GM19468 (cell line): ENCODE measurements around the gene ANAPC2.

Experiments
- ATAC-seq: cut with Tn5 transposase; IDR thresholded peaks from one replicate; pipeline ENCODE4 v1.9.1; 2021; ENCODE audit warnings: mild to moderate bottlenecking, moderate library complexity, moderate number of reproducible peaks; ENCODE audit not compliant: unreplicated experiment; ENCODE audit errors: extremely low read depth

Gene ANAPC2

DNA sequence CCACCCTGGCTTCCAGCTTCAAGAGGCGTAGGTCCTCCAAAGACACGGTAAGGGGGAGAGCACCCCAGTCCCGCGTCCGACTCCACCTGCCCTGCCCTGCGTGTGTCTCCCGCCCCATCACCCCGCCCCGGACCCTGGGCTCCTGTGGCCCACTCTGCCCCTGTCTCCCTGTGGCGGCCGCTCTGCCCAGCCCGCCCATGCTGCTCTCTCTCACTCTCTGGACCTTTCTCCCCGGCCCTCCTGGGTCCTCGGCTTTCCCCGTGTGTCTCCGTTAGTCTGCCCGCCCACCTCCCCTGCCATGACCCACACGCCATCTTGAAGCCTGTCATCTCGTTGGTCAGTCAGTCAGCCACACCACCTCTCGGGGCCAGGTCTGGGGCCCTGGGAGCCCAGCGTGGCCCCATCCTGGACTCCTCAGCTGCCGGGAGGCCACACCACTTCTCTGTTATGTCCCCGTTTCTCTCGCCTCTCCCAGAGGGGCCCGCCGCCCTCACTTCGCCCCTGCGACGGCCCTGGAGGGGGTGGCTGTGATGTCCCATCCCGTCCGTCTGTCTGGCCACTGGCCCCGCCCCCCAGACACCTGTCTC is 23.0 kb downstream of the ANAPC2 start:
- no peak for ATAC-seq

DNA sequence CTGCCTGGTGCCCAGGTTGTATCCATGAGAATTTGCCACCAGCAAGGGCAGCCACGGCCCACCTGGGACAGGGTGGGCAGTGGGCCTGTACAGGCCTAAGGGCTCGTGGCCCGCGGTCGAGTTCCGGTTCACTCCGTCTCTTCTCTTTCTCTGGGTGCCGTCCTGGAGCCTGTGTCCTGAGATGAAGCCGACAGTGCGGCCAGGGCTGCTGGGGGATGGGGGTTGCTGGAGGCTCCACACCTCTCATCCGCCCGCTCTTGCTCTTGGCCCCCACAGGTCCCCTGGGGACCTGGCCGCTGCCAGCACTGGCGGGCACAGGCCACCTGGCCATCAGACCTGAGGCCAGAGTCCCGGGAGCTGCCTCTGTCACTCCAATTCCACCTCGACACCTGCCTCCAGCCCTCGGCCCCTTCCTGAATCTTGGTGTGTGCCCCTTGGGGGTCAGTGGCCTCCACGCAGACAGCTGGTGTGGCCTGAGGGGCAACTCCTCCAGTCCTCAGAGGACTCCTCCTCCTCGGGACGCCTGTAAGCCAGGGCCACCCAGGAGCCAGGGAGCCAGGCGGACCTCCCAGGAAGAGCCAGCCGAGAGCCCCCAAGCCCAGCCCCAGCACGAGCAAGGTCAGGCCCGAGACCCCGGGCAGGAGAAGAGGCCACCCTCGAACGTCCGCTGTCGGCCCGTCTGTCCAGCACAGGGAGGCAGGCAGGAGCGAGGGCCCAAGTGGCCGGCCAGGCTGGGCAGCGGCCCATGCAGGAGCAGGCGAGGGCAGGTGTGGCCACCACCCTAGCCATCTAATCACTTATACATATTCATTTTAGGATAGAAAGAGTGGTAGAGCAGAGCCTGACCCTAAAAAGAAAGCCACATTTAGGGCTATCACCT is 23.8 kb downstream of the ANAPC2 start:
- ATAC-seq = no peak

DNA sequence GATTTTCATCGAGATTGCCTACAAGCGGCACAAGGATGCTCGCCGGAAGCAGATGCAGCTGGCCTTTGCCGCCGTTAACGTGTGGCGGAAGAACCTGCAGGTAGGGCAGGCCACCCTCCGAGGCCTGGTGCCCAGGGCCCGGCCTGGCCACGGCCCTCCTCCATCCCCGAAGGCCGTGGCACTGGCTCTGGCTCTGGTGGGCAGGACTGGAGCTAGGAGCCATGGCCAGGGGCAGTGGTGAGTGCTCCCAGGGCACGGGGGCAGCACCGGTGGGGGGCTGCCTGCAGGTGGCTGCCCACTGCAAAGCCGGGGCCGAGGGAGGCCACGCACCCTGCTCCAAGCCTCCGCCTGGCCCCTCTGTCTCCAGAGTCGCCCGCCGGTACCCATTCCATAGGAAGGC is 24.6 kb downstream of the ANAPC2 start:
- ATAC-seq = no peak

DNA sequence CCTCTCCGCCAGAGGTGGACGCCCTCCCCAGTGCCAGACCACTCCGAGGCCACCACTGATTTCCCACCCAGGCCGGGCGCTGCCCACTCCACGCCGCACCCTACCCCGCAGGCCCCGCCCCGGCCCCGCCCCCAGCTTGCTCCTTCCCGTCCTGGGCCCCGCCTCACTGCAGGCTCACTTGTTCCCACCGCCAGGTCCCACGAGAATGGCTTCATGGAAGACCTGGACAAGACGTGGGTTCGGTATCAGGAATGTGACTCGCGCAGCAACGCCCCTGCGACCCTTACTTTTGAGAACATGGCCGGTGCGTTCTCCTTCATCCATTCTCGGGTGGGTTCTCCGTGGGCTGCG is 25.0 kb downstream of the ANAPC2 start:
- no peak for ATAC-seq

DNA sequence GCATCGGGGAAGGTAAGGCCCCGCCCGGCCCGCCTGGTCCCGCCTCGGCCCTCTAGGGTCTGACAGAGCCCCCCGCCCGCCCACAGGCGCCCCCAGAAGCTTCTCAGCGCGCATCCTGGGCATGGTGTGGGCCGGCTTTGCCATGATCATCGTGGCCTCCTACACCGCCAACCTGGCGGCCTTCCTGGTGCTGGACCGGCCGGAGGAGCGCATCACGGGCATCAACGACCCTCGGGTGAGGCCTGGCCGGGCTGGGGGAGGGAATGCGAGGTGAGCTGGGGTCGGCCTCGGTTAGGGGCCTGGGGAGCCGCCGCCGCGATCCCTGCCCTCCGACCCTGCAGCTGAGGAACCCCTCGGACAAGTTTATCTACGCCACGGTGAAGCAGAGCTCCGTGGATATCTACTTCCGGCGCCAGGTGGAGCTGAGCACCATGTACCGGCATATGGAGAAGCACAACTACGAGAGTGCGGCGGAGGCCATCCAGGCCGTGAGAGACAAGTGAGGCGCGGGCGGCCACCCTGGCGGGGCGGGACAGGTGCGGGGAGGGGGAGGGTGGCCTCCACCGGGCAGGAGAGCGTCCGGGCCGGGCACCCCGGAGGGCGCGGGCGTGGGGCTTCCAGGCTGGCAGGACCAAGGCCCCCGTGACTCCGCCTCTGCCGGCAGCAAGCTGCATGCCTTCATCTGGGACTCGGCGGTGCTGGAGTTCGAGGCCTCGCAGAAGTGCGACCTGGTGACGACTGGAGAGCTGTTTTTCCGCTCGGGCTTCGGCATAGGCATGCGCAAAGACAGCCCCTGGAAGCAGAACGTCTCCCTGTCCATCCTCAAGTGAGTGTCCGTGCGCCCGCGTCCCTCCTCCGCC is 25.6 kb downstream of the ANAPC2 start:
- no peak for ATAC-seq

DNA sequence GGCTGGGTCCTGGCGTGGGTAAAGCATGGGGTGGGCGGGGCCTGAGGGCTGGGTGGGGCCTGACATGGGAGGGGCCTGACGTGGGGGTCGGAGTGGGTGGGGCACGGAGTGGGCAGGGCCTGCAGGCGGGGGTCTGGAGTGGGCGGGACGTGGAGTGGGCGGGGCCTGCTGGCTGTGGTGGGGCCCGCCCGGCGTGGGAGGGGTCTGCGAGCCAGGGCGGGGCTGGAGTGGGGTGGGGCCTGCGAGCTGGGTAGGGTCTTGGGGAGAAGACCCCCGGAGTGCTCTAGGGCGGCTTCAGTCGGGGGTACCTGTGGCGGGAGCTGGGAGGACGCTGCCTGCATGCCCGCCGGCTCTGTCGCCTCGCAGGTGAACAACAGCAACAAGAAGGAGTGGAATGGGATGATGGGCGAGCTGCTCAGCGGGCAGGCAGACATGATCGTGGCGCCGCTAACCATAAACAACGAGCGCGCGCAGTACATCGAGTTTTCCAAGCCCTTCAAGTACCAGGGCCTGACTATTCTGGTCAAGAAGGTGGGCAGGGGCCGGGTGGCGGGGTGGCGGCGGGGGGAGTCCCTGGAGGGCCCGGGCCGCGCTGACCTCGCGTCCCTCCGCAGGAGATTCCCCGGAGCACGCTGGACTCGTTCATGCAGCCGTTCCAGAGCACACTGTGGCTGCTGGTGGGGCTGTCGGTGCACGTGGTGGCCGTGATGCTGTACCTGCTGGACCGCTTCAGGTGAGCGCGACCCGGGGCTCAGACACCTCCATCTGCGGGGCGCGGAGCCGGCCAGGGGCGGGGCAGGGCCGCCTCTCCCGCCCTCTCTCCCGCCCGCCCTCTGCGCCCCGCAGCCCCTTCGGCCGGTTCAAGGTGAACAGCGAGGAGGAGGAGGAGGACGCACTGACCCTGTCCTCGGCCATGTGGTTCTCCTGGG is 26.5 kb downstream of the ANAPC2 start:
- no peak for ATAC-seq

DNA sequence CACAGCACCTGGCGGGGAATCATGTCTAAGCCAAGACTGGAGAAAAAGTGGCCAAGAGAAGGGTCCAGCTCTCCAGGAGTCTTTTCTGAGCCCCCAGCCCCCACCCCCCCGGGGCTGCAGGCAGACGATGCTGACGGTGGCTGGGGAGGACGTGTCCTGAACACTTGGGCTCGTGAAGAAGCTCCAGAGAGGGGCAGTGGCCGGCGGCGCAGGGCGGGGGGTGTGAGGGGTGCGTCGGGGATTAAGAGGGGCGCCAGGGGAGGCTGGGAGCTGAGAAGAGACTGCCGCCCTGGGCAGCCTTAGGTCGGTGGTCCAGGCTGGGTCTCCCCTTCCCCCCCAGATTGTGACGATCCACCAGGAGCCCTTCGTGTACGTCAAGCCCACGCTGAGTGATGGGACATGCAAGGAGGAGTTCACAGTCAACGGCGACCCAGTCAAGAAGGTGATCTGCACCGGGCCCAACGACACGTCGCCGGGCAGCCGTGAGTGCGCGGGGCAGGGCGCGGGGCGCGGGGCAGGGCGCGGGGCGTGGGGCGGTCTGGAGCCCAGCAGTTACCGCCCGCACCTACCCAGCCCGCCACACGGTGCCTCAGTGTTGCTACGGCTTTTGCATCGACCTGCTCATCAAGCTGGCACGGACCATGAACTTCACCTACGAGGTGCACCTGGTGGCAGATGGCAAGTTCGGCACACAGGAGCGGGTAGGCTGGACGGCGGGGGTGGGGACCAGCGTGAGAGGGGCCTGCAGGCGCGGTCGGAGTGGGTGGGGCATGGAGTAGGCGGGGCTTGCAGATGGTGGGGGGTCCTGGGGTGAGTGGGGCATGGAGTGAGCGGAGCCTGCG is 27.4 kb downstream of the ANAPC2 start:
- no peak for ATAC-seq

DNA sequence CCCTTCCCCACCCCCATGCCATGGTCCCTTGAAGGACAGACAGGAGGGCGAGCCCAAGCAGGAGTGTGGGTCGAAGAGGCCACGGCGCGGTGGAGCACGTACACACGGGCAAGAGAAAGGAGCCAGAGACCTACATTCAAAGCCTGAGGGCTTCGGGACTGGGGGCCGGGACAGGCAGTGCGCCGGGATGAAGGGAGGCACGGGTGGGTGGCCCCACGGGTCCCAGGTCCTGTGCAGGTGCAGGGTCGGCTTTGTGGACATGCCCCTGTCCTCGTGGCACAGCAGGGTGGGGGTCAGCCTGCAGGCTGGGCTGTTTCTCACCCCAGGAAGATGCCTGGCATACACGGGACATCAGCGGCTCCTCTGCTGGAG is 28.3 kb downstream of the ANAPC2 start:
- ATAC-seq = no peak

DNA sequence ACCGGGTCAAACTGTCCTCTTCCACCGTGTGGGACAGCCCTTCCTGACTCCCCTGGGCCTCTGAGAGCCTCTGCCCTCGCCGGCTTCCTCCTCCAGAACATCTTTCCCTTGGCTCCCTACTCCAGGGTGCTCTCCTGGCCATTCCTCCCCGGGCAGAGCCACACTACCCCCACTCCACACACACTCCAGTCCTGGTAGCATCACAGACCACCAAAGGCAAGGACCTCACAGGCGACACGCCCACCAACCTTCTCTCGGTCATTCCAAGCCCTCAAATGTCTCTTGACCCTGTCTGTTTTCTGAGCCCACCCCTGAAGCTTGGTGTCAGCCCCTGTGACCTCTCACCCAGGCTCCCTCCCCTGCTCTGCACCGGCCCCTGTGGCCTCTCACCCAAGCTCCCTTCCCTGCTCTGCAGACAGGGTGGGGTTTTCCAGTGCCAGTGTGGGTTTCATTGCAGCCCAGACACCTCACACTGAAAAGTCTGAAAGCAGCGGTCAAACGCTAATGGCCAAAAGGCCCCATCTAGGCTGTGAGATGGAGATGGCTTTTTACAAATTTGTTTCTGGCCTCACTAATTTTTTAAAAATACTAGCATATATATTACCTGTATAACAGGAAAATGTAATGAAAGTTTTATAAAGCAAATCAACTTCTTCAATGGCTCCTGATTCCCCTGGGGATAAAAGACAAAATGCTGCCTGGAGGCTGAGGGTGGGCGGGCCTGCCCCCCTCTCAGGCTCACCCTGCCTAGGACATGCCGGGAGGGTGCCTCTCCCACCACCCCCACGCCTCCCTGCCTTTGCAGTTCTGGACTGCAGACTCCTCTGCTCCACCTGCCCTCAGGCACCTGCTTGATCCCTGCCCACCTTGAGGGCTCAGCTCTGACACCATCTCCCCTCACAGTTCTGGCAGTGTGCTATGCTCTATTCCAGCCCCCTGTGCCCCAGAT is 29.0 kb downstream of the ANAPC2 start:
- ATAC-seq = no peak

DNA sequence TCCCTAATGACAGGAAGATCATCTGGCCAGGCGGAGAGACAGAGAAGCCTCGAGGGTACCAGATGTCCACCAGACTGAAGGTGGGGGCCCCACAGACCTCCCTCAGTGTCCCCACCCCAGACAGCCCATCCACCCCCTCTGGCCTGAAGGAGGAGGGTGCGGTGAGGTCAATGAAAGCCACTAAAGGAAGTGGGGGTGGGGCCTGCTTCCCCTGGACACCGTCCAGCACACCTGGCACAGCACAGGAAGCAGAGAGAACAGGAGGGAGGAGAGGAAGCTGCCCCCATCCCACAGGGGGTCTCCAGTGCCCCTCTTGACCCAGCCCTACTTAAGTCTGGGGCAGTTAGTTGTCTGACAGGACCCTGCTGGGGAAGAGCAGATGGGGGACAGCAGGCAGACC is 29.7 kb downstream of the ANAPC2 start:
- ATAC-seq = no peak

DNA sequence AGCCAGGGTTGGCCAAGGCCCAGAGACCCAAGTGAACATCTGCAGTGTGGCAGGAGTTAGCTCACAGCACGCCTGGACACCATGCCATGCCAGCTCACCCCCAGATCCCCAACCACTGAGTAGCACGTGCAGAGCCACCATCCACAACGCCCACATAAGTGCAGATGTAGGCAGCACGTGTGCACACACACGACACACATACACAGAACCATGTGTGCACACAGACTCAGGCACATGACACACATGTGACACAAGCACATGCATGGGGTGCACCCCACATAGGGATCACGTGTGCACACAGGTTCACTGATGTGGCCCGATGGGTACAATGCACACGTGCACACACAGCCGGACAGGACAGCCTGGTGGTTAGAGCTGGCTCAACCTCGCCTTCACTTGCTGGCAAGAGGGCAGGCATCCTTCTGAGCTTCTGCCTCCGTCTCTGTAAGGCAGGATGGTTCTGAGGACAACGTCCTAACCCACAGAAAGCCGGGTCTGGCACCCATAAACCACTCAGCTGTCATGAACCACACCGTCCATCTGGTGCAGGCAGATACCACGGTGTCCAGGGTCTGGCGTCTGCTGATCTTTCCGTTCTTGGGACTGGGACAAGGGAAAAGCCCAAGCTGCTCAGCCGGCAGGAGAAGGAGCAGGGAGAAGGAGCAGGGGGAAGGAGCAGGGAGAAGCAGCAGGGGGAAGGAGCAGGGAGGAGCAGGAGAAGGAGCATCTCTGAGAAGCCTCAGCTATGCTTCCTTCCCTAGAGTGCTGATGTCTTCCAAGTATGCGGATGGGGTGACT is 30.5 kb downstream of the ANAPC2 start:
- ATAC-seq = no peak

DNA sequence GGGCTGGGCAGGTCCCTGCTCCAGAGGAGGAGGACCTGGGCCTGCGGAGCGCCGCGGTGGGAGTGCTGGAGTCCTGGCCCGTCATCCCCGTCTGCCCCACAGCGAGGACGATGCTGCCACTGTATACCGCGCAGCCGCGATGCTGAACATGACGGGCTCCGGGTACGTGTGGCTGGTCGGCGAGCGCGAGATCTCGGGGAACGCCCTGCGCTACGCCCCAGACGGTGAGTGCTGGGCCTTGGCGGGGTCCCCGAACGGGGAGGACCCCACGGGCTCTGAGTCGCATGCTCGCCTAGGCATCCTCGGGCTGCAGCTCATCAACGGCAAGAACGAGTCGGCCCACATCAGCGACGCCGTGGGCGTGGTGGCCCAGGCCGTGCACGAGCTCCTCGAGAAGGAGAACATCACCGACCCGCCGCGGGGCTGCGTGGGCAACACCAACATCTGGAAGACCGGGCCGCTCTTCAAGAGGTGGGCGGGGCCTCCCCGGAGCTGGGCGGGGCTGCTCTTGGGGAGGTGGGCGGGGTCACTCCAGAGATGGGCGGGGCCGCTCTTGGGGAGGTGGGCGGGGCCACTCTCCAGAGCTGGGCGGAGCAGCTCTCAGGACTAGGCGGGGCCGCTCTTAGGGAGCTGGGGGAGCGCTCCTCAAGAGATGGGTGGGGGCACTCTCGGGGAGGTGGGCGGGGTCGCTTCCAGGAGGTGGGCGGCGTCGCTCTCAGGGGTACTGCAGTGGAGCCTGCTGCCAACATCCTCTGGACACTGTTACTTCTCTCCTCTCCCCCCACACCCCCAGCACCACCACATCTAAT is 31.6 kb downstream of the ANAPC2 start:
- ATAC-seq = no peak

DNA sequence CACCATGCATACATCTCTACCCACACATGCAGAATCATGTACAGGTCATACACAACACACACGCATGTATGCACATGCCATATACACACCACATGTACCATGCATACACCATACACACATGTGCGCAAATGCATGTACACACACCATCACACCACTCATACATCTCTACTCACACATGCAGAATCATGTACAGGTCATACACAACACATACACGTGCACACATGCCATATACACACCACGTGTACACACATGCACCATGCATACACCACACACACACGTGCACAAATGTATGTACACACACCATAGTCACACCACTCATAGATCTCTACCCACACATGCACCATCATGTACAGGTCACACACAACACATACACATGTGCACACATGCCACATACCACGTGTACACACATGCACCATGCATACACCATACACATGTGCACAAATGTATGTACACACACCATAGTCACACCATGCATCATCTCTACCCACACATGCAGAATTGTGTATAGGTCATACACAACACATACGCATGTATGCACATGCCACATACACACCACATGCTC is 35.4 kb downstream of the ANAPC2 start:
- no peak for ATAC-seq

DNA sequence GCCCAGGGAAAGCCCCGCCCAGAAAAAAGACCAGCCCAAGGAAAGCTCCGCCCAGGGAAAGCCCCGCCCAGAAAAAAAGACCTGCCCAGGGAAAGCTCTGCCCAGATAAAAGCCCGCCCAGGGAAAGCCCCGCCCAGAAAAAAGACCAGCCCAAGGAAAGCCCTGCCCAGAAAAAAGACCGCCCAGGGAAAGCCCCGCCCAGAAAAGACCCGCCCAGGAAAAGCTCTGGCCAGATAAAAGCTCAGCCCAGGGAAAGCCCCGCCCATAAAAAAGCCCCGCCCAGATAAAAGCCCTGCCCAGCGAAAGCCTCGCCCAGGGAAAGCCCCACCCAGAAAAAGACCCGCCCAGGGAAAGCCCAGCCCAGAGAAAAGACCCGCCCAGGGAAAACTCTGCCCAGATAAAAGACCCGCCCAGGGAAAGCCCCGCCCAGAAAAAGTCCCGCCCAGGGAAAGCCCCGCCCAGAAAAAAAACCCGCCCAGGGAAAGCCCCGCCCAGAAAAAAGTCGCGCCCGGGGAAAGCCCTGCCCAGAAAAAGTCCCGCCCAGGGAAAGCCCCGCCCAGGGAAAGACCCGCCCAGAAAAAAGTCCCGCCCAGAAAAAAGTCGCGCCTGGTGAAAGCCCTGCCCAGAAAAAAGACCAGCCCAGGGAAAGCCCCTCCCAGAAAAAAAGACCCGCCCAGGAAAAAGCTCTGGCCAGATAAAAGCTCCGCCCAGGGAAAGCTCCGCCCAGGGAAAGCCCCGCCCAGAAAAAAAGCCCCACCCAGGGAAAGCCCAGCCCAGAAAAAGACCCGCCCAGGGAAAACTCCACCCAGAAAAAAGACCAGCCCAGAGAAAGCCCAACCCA is 37.5 kb downstream of the ANAPC2 start:
- no peak for ATAC-seq

DNA sequence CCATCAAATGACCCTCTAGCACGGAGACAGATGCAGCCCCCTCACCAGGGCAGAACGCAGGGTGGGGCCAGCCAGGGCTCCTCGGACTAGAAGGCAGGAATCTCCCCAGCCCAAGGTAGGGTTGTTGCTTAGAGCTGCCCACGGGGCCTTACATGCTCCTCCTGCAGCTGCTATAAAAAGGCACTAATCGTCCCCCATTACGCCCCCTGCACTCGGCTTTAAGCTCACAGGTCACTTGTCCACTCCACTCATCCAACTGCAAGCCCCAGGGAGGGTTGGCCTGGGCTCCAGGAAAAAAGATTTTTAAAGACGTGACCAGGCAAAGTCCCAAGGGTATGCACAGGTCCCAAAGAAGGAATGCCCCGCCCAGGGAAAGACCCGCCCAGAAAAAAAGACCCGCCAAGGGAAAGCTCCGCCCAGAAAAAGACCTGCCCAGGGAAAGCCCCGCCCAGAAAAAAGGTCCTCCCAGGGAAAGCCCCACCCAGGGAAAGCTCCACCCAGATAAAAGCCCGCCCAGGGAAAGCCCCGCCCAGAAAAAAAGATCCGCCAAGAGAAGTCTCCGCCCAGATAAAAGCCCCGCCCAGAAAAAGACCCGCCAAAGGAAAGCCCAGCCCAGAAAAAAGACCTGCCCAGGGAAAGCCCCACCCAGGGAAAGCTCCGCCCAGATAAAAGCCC is 38.3 kb downstream of the ANAPC2 start:
- no peak for ATAC-seq
